ENCODE data around the gene SLMAP. TPM values are rescaled to one million over a fixed set of nuclear protein-coding genes. Genes with fewer than 3 reads are reported as not detected.

SLMAP gene
- polyA plus RNA-seq, 2 of the 4 experiments (the other 2 are of a cell fraction): 15.2 to 33.1 TPM

GRCh38 chr3:57838627-57839026 is 82.5 kb downstream of the SLMAP start:
- Histone ChIP-seq H3K27ac (no peak overlapping the region), H3K4me1 (peaks cover 9% of the 10 kb centered on the region; the same call in 2 of the 3 replicates), H3K4me2 (no peak overlapping the region), H3K9me3 (no peaks in the 10 kb centered on the region), H3K4me3 (no peak overlapping the region)
- POLR2A ChIA-PET: no interaction called here
- TF ChIP-seq HES2 (IDR thresholded peaks at IDR 0.05) (no peak), RCOR1 (IDR thresholded peaks at IDR 0.05; ENCODE audit: low read depth, low read length) (no peak), USF2 (IDR thresholded peaks at IDR 0.05) (no peak), RAD21 (conservative IDR thresholded peaks at IDR 0.05 in 1 of 2, IDR thresholded peaks at IDR 0.05 in 1 of 2) (no peak), CBX8 (IDR thresholded peaks at IDR 0.05) (no peak), ELK1 (IDR thresholded peaks at IDR 0.05; ENCODE audit: low read depth, low read length) (no peak), HDAC2 (IDR thresholded peaks at IDR 0.05) (no peak), KDM1A (IDR thresholded peaks at IDR 0.05; ENCODE audit: low read depth) (no peak), FOSL2 (IDR thresholded peaks at IDR 0.05) (no peak), FOSL2 (CRISPR knock-in tag; IDR thresholded peaks at IDR 0.05) (no peak)
- CTCF ChIA-PET: interaction anchor here (2.9 kb wide), 1 partner anchor 14 kb away, joined by 9 read pairs; no protein-coding TSS in a partner anchor
- FAIRE-seq (no peak), DNase-seq (ENCODE audit: low read depth in 1 of 2, low spot score in 1 of 2) (no peak), ATAC-seq (no peak)
- 91% methylated on average over 3 of the region's 3 CpGs for WGBS (ENCODE audit: missing lambda C conversion rate)

- Histone ChIP-seq H3K27ac (no peak overlapping the region), H3K4me3 (no peak overlapping the region), H3K4me1 (peaks cover 9% of the 10 kb centered on the region; the same call in 2 of the 3 replicates), H3K9me3 (no peaks in the 10 kb centered on the region), H3K4me2 (no peak overlapping the region)
- FAIRE-seq (no peak), DNase-seq (ENCODE audit: low read depth in 1 of 2, low spot score in 1 of 2) (no peak), ATAC-seq (no peak)
- ChIA-PET CTCF (interaction anchor here (0.6 to 2.9 kb wide), 2 partner anchors 13 to 201 kb away, joined by 3 to 9 read pairs; no protein-coding TSS in a partner anchor), POLR2A (no interaction called here)
- TF ChIP-seq CHD2 (IDR thresholded peaks at IDR 0.05; ENCODE audit: low read length, partially characterized antibody): no peak
- TF ChIP-seq KDM5A (IDR thresholded peaks at IDR 0.05): no peak
- TF ChIP-seq CBX2 (IDR thresholded peaks at IDR 0.05; ENCODE audit: borderline replicate concordance, low read depth): no peak
- TF ChIP-seq RARB (CRISPR knock-in tag; IDR thresholded peaks at IDR 0.05): no peak
- no peak for TF ChIP-seq EHF (CRISPR knock-in tag; IDR thresholded peaks at IDR 0.05)
- TF ChIP-seq ESRRA (IDR thresholded peaks at IDR 0.05; ENCODE audit: borderline replicate concordance, low read length): no peak
- TF ChIP-seq CHD4 (IDR thresholded peaks at IDR 0.05; ENCODE audit: borderline replicate concordance): no peak
- no peak for TF ChIP-seq ZFP36 (IDR thresholded peaks at IDR 0.05; ENCODE audit: borderline replicate concordance, partially characterized antibody)
- no peak for TF ChIP-seq NFE2L2 (conservative IDR thresholded peaks at IDR 0.05; ENCODE audit: low read length)
- TF ChIP-seq SMC3 (IDR thresholded peaks at IDR 0.05): no peak
- no peak for TF ChIP-seq TFCP2L1 (CRISPR knock-in tag; IDR thresholded peaks at IDR 0.05)
- TF ChIP-seq SREBF2 (IDR thresholded peaks at IDR 0.05): no peak
- no peak for TF ChIP-seq NPAS2 (CRISPR knock-in tag; IDR thresholded peaks at IDR 0.05; ENCODE audit: borderline replicate concordance)
- no peak for TF ChIP-seq PHF8 (IDR thresholded peaks at IDR 0.05; ENCODE audit: borderline replicate concordance, low read depth)
- no peak for TF ChIP-seq HDAC2 (IDR thresholded peaks at IDR 0.05)
- no peak for TF ChIP-seq HEYL (CRISPR knock-in tag; IDR thresholded peaks at IDR 0.05)
- no peak for TF ChIP-seq NR3C1 (IDR thresholded peaks at IDR 0.05)
- WGBS (ENCODE audit: missing lambda C conversion rate): 94% methylated on average over 1 of the region's 1 CpG
These were observed 84.4 kb downstream of the SLMAP start for GRCh38 chr3:57840473-57840872.
